HG02973 (cell line): Measurements from ENCODE around the gene MUC5B.

ENCODE experiments used
- ATAC-seq: cut with Tn5 transposase; IDR thresholded peaks from one replicate; pipeline ENCODE4 v1.9.1; 2021; ENCODE audit warnings: moderate library complexity; ENCODE audit not compliant: unreplicated experiment

Gene MUC5B

GRCh38 chr11:1307998-1308742, 85.3 kb downstream of the MUC5B start:
- ATAC-seq: no peak

DNA sequence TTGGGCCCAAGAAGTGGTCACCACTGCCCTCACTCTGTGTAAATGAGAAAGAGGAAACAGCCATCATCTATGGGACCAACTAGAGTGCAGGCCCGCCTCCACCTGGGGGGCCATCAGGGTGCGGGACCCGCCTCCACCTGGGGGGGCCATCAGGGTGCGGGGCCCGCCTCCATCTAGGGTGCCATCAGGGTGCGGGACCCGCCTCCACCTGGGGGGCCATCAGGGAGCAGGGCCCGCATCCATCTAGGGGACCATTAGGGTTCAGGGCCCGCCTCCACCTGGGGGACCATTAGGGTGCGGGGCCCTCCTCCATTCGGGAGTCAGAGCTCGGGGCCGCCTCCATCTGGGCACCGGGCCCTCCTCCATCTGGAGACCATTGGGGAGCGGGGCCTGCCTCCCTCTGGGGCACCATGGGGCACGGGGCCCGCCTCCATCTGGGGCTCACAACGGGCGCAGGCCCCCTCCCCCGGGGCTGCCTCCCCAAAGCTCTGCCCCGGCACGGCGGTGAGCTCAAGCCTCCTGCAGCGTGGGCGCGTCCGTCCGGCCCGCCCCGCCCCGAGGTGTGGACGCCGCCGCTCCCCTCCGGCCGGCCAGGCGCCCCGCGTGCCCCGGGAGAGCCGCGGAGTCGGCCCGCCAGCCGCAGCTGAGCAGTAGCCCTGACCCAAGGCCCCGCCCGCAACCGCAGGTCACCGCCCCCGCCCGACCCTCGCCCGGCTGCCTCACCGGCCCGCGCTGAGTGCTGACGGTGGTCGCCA, 86.1 kb downstream of the MUC5B start:
- peak; percentile 31 for ATAC-seq

- ATAC-seq: peak; percentile 70
Observed at GRCh38 chr11:1309498-1310317, 86.8 kb downstream of the MUC5B start, which contains the start of gene TOLLIP. TOLLIP (minus strand) TSS chr11:1309632; CDS start chr11:1309498, 134 bp downstream.

DNA sequence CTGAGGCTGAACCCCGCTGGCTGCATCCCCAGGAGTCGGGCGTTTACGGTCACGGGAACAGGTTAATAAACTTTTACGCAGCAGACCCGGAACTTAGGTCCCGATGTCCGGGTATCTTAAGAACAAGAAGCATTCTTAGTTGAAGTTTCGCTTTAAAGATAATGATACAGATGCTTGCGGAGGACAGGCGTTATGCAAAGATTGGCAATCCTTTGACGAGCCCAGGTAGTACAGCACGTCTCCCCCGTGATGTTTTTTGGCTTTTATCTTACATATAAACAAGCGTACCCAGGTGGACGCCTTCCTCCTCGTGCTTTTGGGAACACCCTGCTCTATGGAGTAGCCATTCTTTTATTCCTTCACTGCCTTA, 87.4 kb downstream of the MUC5B start:
- no peak for ATAC-seq

- no peak for ATAC-seq
Observed at GRCh38 chr11:1310772-1311468, 88.1 kb downstream of the MUC5B start.
